Measurements from ENCODE around the gene SOHLH1. TPM values are rescaled to one million over a fixed set of nuclear protein-coding genes. Genes with fewer than 3 reads are reported as not detected.

SOHLH1 gene
- total RNA-seq, 1 experiment from 2014 or later: not detected

DNA sequence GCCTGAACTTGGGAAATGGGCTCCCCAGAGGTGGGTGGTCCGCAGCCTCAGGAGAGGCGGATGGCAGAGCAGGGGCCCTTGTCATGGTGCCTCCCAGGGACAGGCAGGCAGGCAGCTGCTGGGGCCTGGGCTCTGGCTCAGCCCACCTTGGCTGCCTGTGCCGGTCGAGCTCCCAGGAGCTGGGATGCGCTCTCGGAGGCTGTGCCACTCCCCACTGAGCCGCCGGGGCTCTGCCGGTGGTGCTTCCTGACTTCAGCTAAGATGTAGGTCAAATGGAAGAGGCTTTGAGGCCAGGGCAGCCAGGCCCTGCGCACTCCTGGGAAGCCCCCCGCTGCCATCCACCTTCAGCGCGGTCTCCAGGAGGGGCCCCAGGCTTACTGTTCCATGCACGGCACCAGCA is 43.7 kb upstream of the SOHLH1 start:
- POLR2A ChIA-PET: no interaction called here
- TF ChIP-seq, protein P1, sequence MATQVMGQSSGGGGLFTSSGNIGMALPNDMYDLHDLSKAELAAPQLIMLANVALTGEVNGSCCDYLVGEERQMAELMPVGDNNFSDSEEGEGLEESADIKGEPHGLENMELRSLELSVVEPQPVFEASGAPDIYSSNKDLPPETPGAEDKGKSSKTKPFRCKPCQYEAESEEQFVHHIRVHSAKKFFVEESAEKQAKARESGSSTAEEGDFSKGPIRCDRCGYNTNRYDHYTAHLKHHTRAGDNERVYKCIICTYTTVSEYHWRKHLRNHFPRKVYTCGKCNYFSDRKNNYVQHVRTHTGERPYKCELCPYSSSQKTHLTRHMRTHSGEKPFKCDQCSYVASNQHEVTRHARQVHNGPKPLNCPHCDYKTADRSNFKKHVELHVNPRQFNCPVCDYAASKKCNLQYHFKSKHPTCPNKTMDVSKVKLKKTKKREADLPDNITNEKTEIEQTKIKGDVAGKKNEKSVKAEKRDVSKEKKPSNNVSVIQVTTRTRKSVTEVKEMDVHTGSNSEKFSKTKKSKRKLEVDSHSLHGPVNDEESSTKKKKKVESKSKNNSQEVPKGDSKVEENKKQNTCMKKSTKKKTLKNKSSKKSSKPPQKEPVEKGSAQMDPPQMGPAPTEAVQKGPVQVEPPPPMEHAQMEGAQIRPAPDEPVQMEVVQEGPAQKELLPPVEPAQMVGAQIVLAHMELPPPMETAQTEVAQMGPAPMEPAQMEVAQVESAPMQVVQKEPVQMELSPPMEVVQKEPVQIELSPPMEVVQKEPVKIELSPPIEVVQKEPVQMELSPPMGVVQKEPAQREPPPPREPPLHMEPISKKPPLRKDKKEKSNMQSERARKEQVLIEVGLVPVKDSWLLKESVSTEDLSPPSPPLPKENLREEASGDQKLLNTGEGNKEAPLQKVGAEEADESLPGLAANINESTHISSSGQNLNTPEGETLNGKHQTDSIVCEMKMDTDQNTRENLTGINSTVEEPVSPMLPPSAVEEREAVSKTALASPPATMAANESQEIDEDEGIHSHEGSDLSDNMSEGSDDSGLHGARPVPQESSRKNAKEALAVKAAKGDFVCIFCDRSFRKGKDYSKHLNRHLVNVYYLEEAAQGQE (IDR thresholded peaks at IDR 0.05; ENCODE audit: insufficient read depth in 1 of 2, low read depth in 2 of 2, low read length in 1 of 2): no peak
- TF ChIP-seq, protein P2, sequence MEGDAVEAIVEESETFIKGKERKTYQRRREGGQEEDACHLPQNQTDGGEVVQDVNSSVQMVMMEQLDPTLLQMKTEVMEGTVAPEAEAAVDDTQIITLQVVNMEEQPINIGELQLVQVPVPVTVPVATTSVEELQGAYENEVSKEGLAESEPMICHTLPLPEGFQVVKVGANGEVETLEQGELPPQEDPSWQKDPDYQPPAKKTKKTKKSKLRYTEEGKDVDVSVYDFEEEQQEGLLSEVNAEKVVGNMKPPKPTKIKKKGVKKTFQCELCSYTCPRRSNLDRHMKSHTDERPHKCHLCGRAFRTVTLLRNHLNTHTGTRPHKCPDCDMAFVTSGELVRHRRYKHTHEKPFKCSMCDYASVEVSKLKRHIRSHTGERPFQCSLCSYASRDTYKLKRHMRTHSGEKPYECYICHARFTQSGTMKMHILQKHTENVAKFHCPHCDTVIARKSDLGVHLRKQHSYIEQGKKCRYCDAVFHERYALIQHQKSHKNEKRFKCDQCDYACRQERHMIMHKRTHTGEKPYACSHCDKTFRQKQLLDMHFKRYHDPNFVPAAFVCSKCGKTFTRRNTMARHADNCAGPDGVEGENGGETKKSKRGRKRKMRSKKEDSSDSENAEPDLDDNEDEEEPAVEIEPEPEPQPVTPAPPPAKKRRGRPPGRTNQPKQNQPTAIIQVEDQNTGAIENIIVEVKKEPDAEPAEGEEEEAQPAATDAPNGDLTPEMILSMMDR (IDR thresholded peaks at IDR 0.05): no peak
- TF ChIP-seq POLR2AphosphoS5 (IDR thresholded peaks at IDR 0.05; ENCODE audit: low read depth, low read length) (no peak), SIN3A (IDR thresholded peaks at IDR 0.05; ENCODE audit: borderline replicate concordance, insufficient read depth, low read depth, low read length) (no peak), TCF7L2 (IDR thresholded peaks at IDR 0.05; ENCODE audit: low read depth, low read length) (no peak)
- no peak for DNase-seq (ENCODE audit: low read depth, low spot score)
- no peaks in the 10 kb centered on the region for H3K4me1 ChIP-seq (ENCODE audit: control insufficient read depth, insufficient read depth, low read length)
- BruUV-seq (replicated peaks): no TSS peak
- H3K9me3 ChIP-seq (ENCODE audit: control insufficient read depth, insufficient read depth, low read depth, low read length): no peaks in the 10 kb centered on the region
- intact Hi-C loops (cut with micrococcal nuclease; ENCODE audit: unreplicated experiment) (no loop called here), in situ Hi-C loops (cut with HindIII; ENCODE audit: low pct_unique_long_range_greater_than_20kb, low sequenced_read_pairs) (no loop called here)
- no peaks in the 10 kb centered on the region for H3K27me3 ChIP-seq (ENCODE audit: control insufficient read depth, insufficient read depth, low read length)
- no peaks in the 10 kb centered on the region for H3K36me3 ChIP-seq (ENCODE audit: control insufficient read depth, insufficient read depth, low read length)
- CTCF ChIA-PET: no interaction called here
- H3K27ac ChIP-seq (ENCODE audit: low read length): no peak overlapping the region
- H3K4me3 ChIP-seq (ENCODE audit: low read depth in 2 of 2, low read length in 2 of 2): no peak overlapping the region
- ATAC-seq: no peak

DNA sequence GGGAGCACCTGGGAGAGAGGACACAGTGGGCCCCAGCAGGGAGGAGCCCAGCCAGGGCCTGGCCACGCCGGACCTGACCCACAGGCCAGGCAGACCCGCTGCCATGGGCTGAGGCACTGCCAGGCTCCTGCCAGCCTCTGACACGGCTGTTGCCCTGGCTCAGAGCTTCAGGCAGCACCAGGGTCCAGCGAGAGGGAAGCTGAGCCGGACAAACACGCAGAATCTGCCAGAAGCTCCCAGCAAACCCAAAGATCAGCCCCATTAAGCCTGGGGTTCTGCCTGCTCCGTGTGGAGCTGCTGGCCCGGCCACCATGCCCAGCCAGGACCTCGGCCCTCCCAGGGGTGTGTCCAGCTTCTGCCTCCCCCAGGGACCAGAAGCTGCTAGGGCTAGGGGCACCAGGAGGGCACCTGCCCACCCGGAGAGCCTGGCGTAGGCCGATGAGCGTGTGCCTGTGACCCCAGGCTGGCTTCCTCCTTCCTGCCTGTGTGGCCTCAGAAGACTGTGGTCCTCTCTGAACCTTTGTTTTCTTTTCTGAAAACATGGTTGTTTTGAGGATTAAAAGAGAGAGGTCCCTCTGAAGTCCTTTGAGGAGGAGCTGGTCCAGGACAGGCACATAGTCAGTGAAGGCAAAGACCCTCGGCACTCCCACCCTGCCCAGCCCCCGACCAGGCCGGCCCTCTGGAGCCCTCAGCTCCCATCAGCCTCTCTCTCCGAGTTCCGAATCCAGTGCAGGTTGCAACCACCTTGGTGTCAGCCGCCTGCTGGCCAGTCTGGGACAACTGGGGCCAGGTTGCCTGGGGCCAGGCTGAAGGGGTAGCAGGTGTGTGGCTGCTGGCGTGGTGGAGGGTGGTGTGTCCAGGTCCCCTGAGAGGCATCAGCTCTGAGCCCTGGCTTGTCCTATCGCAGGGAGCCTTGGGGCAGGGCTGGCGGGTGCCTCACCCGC is 42.3 kb upstream of the SOHLH1 start:
- H3K4me3 ChIP-seq (ENCODE audit: low read depth in 2 of 2, low read length in 2 of 2): no peak overlapping the region
- H3K27me3 ChIP-seq (ENCODE audit: control insufficient read depth, insufficient read depth, low read length): no peaks in the 10 kb centered on the region
- intact Hi-C loops (cut with micrococcal nuclease; ENCODE audit: unreplicated experiment): no loop called here
- H3K9me3 ChIP-seq (ENCODE audit: control insufficient read depth, insufficient read depth, low read depth, low read length): no peaks in the 10 kb centered on the region
- in situ Hi-C loops (cut with HindIII; ENCODE audit: low pct_unique_long_range_greater_than_20kb, low sequenced_read_pairs): no loop called here
- H3K36me3 ChIP-seq (ENCODE audit: control insufficient read depth, insufficient read depth, low read length): no peaks in the 10 kb centered on the region
- POLR2A ChIA-PET: interaction anchor here (0.6 kb wide), 1 partner anchor 27 kb away, joined by 3 read pairs; no protein-coding TSS in a partner anchor
- CTCF ChIA-PET: no interaction called here
- no peaks in the 10 kb centered on the region for H3K4me1 ChIP-seq (ENCODE audit: control insufficient read depth, insufficient read depth, low read length)
- BruUV-seq (replicated peaks): no TSS peak
- DNase-seq (ENCODE audit: low read depth, low spot score) (no peak), ATAC-seq (no peak)
- H3K27ac ChIP-seq (ENCODE audit: low read length): no peak overlapping the region
- TF ChIP-seq, protein P1 (IDR thresholded peaks at IDR 0.05; ENCODE audit: insufficient read depth in 1 of 2, low read depth in 2 of 2, low read length in 1 of 2): no peak
- TF ChIP-seq SIN3A (IDR thresholded peaks at IDR 0.05; ENCODE audit: borderline replicate concordance, insufficient read depth, low read depth, low read length): no peak
- no peak for TF ChIP-seq TCF7L2 (IDR thresholded peaks at IDR 0.05; ENCODE audit: low read depth, low read length)
- TF ChIP-seq, protein P2 (IDR thresholded peaks at IDR 0.05): no peak
- no peak for TF ChIP-seq POLR2AphosphoS5 (IDR thresholded peaks at IDR 0.05; ENCODE audit: low read depth, low read length)
